H1 (cell line): ENCODE results near the gene TDP1. TPM values are rescaled to one million over a fixed set of nuclear protein-coding genes. Genes with fewer than 3 reads are reported as not detected.

Source experiments
- CTCF ChIA-PET: fragments of 300-600 bp; sonication (Branson Sonifier 250); formaldehyde crosslinking; loops from one replicate; lab custom pipeline; 2021; ENCODE audit not compliant: partially characterized antibody; lab: Charles Lee
- POLR2A ChIA-PET: fragments of 300-600 bp; sonication (Branson Sonifier 250); formaldehyde crosslinking; loops from one replicate; lab custom pipeline; 2021; ENCODE audit warnings: inconsistent platforms; ENCODE audit not compliant: partially characterized antibody; lab: Charles Lee
- DNase-seq, 2 experiments: peaks; one replicate each; pipeline versions ENCODE4 v3.0.0 to v3.0.0-alpha.2; 2010 to 2022; ENCODE audit warnings: low spot score in 2 of 2, low read depth in 1 of 2, mixed read lengths in 1 of 2
- FAIRE-seq: peaks from 2 replicates; lab custom pipeline; 2011; peaks lifted over from hg19 to GRCh38; lab: Jason Lieb, UNC
- H2AFZ ChIP-seq: 2 replicates; pipeline ENCODE4 v1.8.1; 2012; ENCODE audit warnings: low read length, inconsistent platforms
- H2AK5ac ChIP-seq: 2 replicates; pipeline ENCODE4 v1.6.1; 2013; ENCODE audit warnings: low read depth, low read length
- H2BK120ac ChIP-seq: replicated peaks from 2 replicates; pipeline ENCODE3; 2013; ENCODE audit warnings: low read depth, low read length, inconsistent platforms
- H2BK12ac ChIP-seq: 2 replicates; pipeline ENCODE4 v1.6.1; 2013; ENCODE audit warnings: low read depth, low read length
- H2BK15ac ChIP-seq: 2 replicates; pipeline ENCODE4 v1.6.1; 2013; ENCODE audit warnings: low read length
- H2BK20ac ChIP-seq: 2 replicates; pipeline ENCODE4 v1.6.1; 2013; ENCODE audit warnings: low read length
- H2BK5ac ChIP-seq: 2 replicates; pipeline ENCODE4 v1.6.1; 2013; ENCODE audit warnings: low read depth, low read length
- H3K14ac ChIP-seq: 2 replicates; pipeline ENCODE4 v1.6.1; 2013; ENCODE audit warnings: inconsistent platforms; ENCODE audit not compliant: insufficient read length
- H3K18ac ChIP-seq: 2 replicates; pipeline ENCODE4 v1.6.1; 2013; ENCODE audit warnings: low read length; ENCODE audit errors: extremely low read depth
- H3K23ac ChIP-seq: 2 replicates; pipeline ENCODE4 v1.6.1; 2013; ENCODE audit warnings: inconsistent platforms; ENCODE audit not compliant: insufficient read length
- H3K23me2 ChIP-seq: 2 replicates; pipeline ENCODE4 v1.6.1; 2013; ENCODE audit warnings: low read depth, low read length
- H3K27ac ChIP-seq: 2 replicates; pipeline ENCODE4 v1.6.1; 2011; ENCODE audit warnings: low read depth, low read length, inconsistent platforms
- H3K27me3 ChIP-seq, 4 experiments: replicated peaks in 1 of 4; 1 replicate in 1 of 4; 2 replicates in 3 of 4; pipeline versions ENCODE4 v1.6.1 to v1.8.1; 2011 to 2013; ENCODE audit warnings: low read length in 3 of 4, mild to moderate bottlenecking in 3 of 4, inconsistent platforms in 2 of 4, mixed read lengths in 2 of 4, moderate library complexity in 1 of 4; ENCODE audit not compliant: control insufficient read depth in 3 of 4, insufficient read depth in 3 of 4; ENCODE audit errors: extremely low read depth in 1 of 4
- H3K36me3 ChIP-seq, 4 experiments: 2 replicates each; pipeline versions ENCODE4 v1.6.1 to v1.8.1; 2011 to 2013; ENCODE audit warnings: mild to moderate bottlenecking in 4 of 4, low read length in 3 of 4, moderate library complexity in 2 of 4, control low read depth in 1 of 4, inconsistent platforms in 1 of 4; ENCODE audit not compliant: insufficient read depth in 4 of 4, control insufficient read depth in 2 of 4
- H3K4ac ChIP-seq: replicated peaks from 2 replicates; pipeline ENCODE3; 2013; ENCODE audit warnings: low read length, low read depth, mixed read lengths, inconsistent platforms; ENCODE audit not compliant: insufficient read length
- H3K4me1 ChIP-seq, 4 experiments: replicated peaks in 1 of 4; 1 replicate in 1 of 4; 2 replicates in 3 of 4; pipeline versions ENCODE4 v1.6.1 to v1.8.1; 2011 to 2013; ENCODE audit warnings: low read length in 3 of 4, inconsistent platforms in 2 of 4, mixed read lengths in 1 of 4; ENCODE audit not compliant: insufficient read depth in 4 of 4, control insufficient read depth in 3 of 4
- H3K4me2 ChIP-seq, 2 experiments: 2 replicates each; pipeline versions ENCODE4 v1.6.1 to v1.8.1; 2011 to 2013; ENCODE audit warnings: low read depth in 2 of 2, low read length in 2 of 2, control low read depth in 1 of 2, inconsistent platforms in 1 of 2, mild to moderate bottlenecking in 1 of 2; ENCODE audit not compliant: insufficient read depth in 1 of 2
- H3K4me3 ChIP-seq, 4 experiments: fragments of 200-600, 300-600 bp in 1 of 4; sonication (generic), shearing (Covaris generic), sonication (Bioruptor Twin) in 1 of 4; 2 replicates each; pipeline versions ENCODE4 v1.5.1 to v1.8.1; 2011 to 2016; ENCODE audit warnings: low read length in 4 of 4, low read depth in 3 of 4, control low read depth in 2 of 4, inconsistent platforms in 2 of 4, mild to moderate bottlenecking in 2 of 4, mixed read lengths in 1 of 4, moderate library complexity in 1 of 4; ENCODE audit not compliant: insufficient read depth in 2 of 4; ENCODE audit errors: extremely low read depth in 1 of 4
- H3K56ac ChIP-seq: replicated peaks from 2 replicates; pipeline ENCODE3; 2013; ENCODE audit warnings: low read depth, mild to moderate bottlenecking, mixed read lengths, low read length, inconsistent platforms; ENCODE audit not compliant: insufficient read length
- H3K79me1 ChIP-seq: 2 replicates; pipeline ENCODE4 v1.6.1; 2013; ENCODE audit warnings: low read depth, low read length, control low read depth
- H3K79me2 ChIP-seq, 2 experiments: 2 replicates each; pipeline versions ENCODE4 v1.6.1 to v1.8.1; 2012 to 2013; ENCODE audit warnings: low read length in 2 of 2, mild to moderate bottlenecking in 2 of 2, inconsistent platforms in 1 of 2; ENCODE audit not compliant: insufficient read depth in 2 of 2, control insufficient read depth in 1 of 2
- H3K9ac ChIP-seq, 4 experiments: replicated peaks in 1 of 4; 1 replicate in 1 of 4; 2 replicates in 3 of 4; pipeline versions ENCODE4 v1.6.1 to v1.8.1; 2011 to 2013; ENCODE audit warnings: low read depth in 3 of 4, low read length in 3 of 4, control low read depth in 2 of 4, mild to moderate bottlenecking in 2 of 4, moderate library complexity in 2 of 4, inconsistent platforms in 1 of 4; ENCODE audit errors: extremely low read depth in 1 of 4
- H3K9me3 ChIP-seq, 2 experiments: 2 replicates each; pipeline versions ENCODE4 v1.6.1 to v1.8.1; 2012 to 2013; ENCODE audit warnings: mild to moderate bottlenecking in 2 of 2, moderate library complexity in 2 of 2, control low read depth in 1 of 2, inconsistent platforms in 1 of 2, low read depth in 1 of 2, low read length in 1 of 2, mixed read lengths in 1 of 2; ENCODE audit not compliant: insufficient read depth in 2 of 2
- H4K20me1 ChIP-seq, 2 experiments: replicated peaks in 1 of 2; 2 replicates each; pipeline versions ENCODE3 to v1.8.1; 2011 to 2013; ENCODE audit warnings: inconsistent platforms in 2 of 2, low read length in 2 of 2, mild to moderate bottlenecking in 1 of 2; ENCODE audit not compliant: insufficient read depth in 2 of 2, control insufficient read depth in 1 of 2
- H4K5ac ChIP-seq: 2 replicates; pipeline ENCODE4 v1.6.1; 2013; ENCODE audit warnings: low read length, low read depth, mixed read lengths, inconsistent platforms; ENCODE audit not compliant: insufficient read length
- H4K8ac ChIP-seq: 2 replicates; pipeline ENCODE4 v1.8.0; 2013; ENCODE audit warnings: mild to moderate bottlenecking, moderate library complexity, low read length, inconsistent platforms; ENCODE audit not compliant: insufficient read depth; ENCODE audit errors: extremely low read depth
- H4K91ac ChIP-seq: replicated peaks from 2 replicates; pipeline ENCODE3; 2013; ENCODE audit warnings: low read length, mixed read lengths, inconsistent platforms; ENCODE audit not compliant: insufficient read length
- CHD7 ChIP-seq: fragments of 300-600 bp; sonication (generic); IDR thresholded peaks from 2 replicates; pipeline ENCODE4 v1.7.1; 2012; ENCODE audit warnings: low read length, moderate library complexity, mild to moderate bottlenecking, inconsistent platforms; ENCODE audit not compliant: insufficient replicate concordance
- WGBS, 2 experiments: shearing (Covaris generic) in 1 of 2; methylation state at CpG; one replicate each; pipeline versions ENCODE4 v1.1.6 to v1.1.7; 2013 to 2015; ENCODE audit warnings: low lambda C conversion rate in 2 of 2, mixed read lengths in 2 of 2, inconsistent platforms in 1 of 2, low coverage in 1 of 2, missing lambda C conversion rate in 1 of 2; ENCODE audit not compliant: insufficient replicate concordance in 2 of 2, insufficient coverage in 1 of 2, insufficient read length in 1 of 2; ENCODE audit errors: extremely low coverage in 1 of 2, missing lambda C conversion rate in 1 of 2; 5-methylcytosine and 5-hydroxymethylcytosine counted together
- polyA plus RNA-seq, 7 experiments: library from polyadenylated mRNA; depleted of rRNA in 3 of 7; stranded (reverse) in 5 of 7; unstranded in 2 of 7; fragments of >200 nt in 5 of 7; fragments of 200-250 nt in 2 of 7; gene quantifications; 1 replicate in 5 of 7; 2 replicates in 1 of 7; 4 replicates in 1 of 7; pipeline versions ENCODE4 v1.2.1 to v1.2.3, GENCODE V29; 2011 to 2013; ENCODE audit warnings: missing spikeins in 2 of 7, mixed read lengths in 2 of 7
- total RNA-seq: library from RNA; stranded (reverse); fragmentation: NEBNext Ultra II Directional; extraction: Animal tissue kit (Norgen Biotek cat#: 25700); gene quantifications from 2 replicates; pipeline ENCODE4 v1.2.1, GENCODE V29; 2021

TDP1 gene
- total and polyA plus RNA-seq, 2 of the 8 experiments (the other 6 are each of a cell fraction or from before 2014, with no cell fraction given): 32.2 to 69.9 TPM

- H4K91ac ChIP-seq: no peak overlapping the region
- peaks cover 0 to 2% of the 10 kb centered on the region in 2 experiments for H4K20me1 ChIP-seq
- no peak overlapping the region for H2BK5ac ChIP-seq
- no peaks in the 10 kb centered on the region for H3K9me3 ChIP-seq
- no peaks in the 10 kb centered on the region for H3K4me1 ChIP-seq
- H2AK5ac ChIP-seq: no peak overlapping the region
- H2BK120ac ChIP-seq: no peak overlapping the region
- DNase-seq (no peak), FAIRE-seq (no peak)
- H2BK12ac ChIP-seq: no peak overlapping the region
- H3K4me3 ChIP-seq: no peak overlapping the region
- no peak overlapping the region for H2BK20ac ChIP-seq
- H3K56ac ChIP-seq: no peak overlapping the region
- no peak overlapping the region for H3K18ac ChIP-seq
- ChIA-PET POLR2A (no interaction called here), CTCF (no interaction called here)
- no peak overlapping the region for H3K9ac ChIP-seq
- H3K79me1 ChIP-seq: no peaks in the 10 kb centered on the region
- H3K79me2 ChIP-seq: no peaks in the 10 kb centered on the region
- no peak overlapping the region for H3K23ac ChIP-seq
- no peak overlapping the region for H4K5ac ChIP-seq
- H2AFZ ChIP-seq: no peak overlapping the region
- no peak overlapping the region for H2BK15ac ChIP-seq
- WGBS, 2 experiments: 90% methylated on average over 4 of the region's 4 CpGs; no CpG with 5 or more reads in 1 of the 2 experiments
- H3K4ac ChIP-seq: no peak overlapping the region
- no peak overlapping the region for H4K8ac ChIP-seq
- no peak overlapping the region for H3K4me2 ChIP-seq
- no peaks in the 10 kb centered on the region for H3K36me3 ChIP-seq
- no peaks in the 10 kb centered on the region for H3K23me2 ChIP-seq
- H3K27me3 ChIP-seq: no peaks in the 10 kb centered on the region
- no peak overlapping the region for H3K14ac ChIP-seq
- no peak overlapping the region for H3K27ac ChIP-seq
- TF ChIP-seq CHD7: no peak
Observed at GRCh38 chr14:90050271-90050670, 94.5 kb downstream of the TDP1 start.
